Chondrocyte (in vitro differentiated cells): Measurements from ENCODE around the gene DAZAP1. TPM values are rescaled to one million over a fixed set of nuclear protein-coding genes. Genes with fewer than 3 reads are reported as not detected.
A peak's percentile ranks its signal among the peaks of the same experiment; 100 is the strongest.

Experiments
- DNase-seq: peaks from one replicate; pipeline ENCODE4 v3.0.0; 2021; ENCODE audit warnings: mixed read lengths, low spot score
- H3K27ac Mint-ChIP-seq: one replicate; pipeline ENCODE4 v1.8.0; 2021; ENCODE audit warnings: mild to moderate bottlenecking, moderate library complexity, mixed read lengths; ENCODE audit not compliant: unreplicated experiment
- H3K27me3 Mint-ChIP-seq: 2 replicates; pipeline ENCODE4 v1.8.0; 2021; ENCODE audit warnings: low read depth, mixed read lengths
- H3K36me3 Mint-ChIP-seq: 2 replicates; pipeline ENCODE4 v1.8.0; 2021; ENCODE audit warnings: low read depth, mixed read lengths
- H3K4me1 Mint-ChIP-seq: 2 replicates; pipeline ENCODE4 v1.8.0; 2021; ENCODE audit warnings: low read depth, mild to moderate bottlenecking, mixed read lengths
- H3K4me3 Mint-ChIP-seq: one replicate; pipeline ENCODE4 v1.8.0; 2021; ENCODE audit warnings: mild to moderate bottlenecking, moderate library complexity, mixed read lengths; ENCODE audit not compliant: unreplicated experiment
- H3K9me3 Mint-ChIP-seq: 2 replicates; pipeline ENCODE4 v1.8.0; 2021; ENCODE audit warnings: low read depth, mixed read lengths
- CTCF ChIP-seq: fragments of 200-600 bp; sonication (generic); IDR thresholded peaks from 2 replicates; pipeline ENCODE4 v1.5.0; 2021; ENCODE audit warnings: antibody characterized with exemption, mild to moderate bottlenecking, moderate library complexity
- long read RNA-seq: library from polyadenylated mRNA; stranded (forward); transcript quantifications from one replicate; pipeline ENCODE4 v2.0.0, GENCODE V29; 2021
- total RNA-seq: library from RNA; stranded (reverse); gene quantifications from 3 replicates; pipeline ENCODE4 v1.2.1, GENCODE V29; 2021

DAZAP1 gene
- total RNA-seq, result 81.1 to 88.0 TPM (median 82.5 TPM) in 3 replicates
- long read RNA-seq, transcript DAZAP1-205 (12 exons, 2,086 nt), result minor isoform, 13 of 96 reads
- long read RNA-seq, transcript DAZAP1-208 (1 exons, 3,642 nt), result minor isoform, 6 of 96 reads
- long read RNA-seq, transcript DAZAP1-201 (12 exons, 2,160 nt), result major isoform, 26 of 96 reads
- long read RNA-seq, partial matches to known transcripts, result 33 of 96 reads
- long read RNA-seq, other reads (novel, unspliced or antisense), result 11 of 96 reads

GRCh38 chr19:1407528-1408299 is at the start of gene DAZAP1:
DAZAP1 (plus strand) TSS chr19:1407586; CDS start chr19:1407774, 188 bp downstream.
- H3K27me3 Mint-ChIP-seq, result no peaks in the 10 kb centered on the region
- H3K9me3 Mint-ChIP-seq, result no peaks in the 10 kb centered on the region
- H3K4me3 Mint-ChIP-seq, result peak within 1 kb of the TSS; percentile 87
- H3K36me3 Mint-ChIP-seq, result no peaks in the 10 kb centered on the region
- H3K27ac Mint-ChIP-seq, result peak within 1 kb of the TSS; percentile 74
- DNase-seq, result peak; percentile 82
- no peak for TF ChIP-seq CTCF
- H3K4me1 Mint-ChIP-seq, result peaks cover 43% of the 10 kb centered on the region

GRCh38 chr19:1360126-1360817 is 47.1 kb upstream of the DAZAP1 start:
- Mint-ChIP-seq H3K36me3 (peaks cover 24% of the 10 kb centered on the region), H3K27ac (peak overlapping the region; percentile 95), H3K9me3 (no peaks in the 10 kb centered on the region), H3K27me3 (no peaks in the 10 kb centered on the region), H3K4me1 (peaks cover 61% of the 10 kb centered on the region), H3K4me3 (peak overlapping the region; percentile 76)
- TF ChIP-seq CTCF, result no peak
- DNase-seq, result no peak

- peak; percentile 32 for TF ChIP-seq CTCF
- Mint-ChIP-seq H3K4me3 (peak overlapping the region; percentile 76), H3K36me3 (peaks cover 24% of the 10 kb centered on the region), H3K27ac (peak overlapping the region; percentile 95), H3K9me3 (no peaks in the 10 kb centered on the region), H3K27me3 (no peaks in the 10 kb centered on the region), H3K4me1 (peaks cover 56% of the 10 kb centered on the region)
- DNase-seq, result no peak
These were observed 46.4 kb upstream of the DAZAP1 start for GRCh38 chr19:1360818-1361461.

GRCh38 chr19:1361601-1362386 is 45.6 kb upstream of the DAZAP1 start:
- Mint-ChIP-seq H3K4me3 (peak overlapping the region; percentile 76), H3K27ac (peak overlapping the region; percentile 95), H3K4me1 (peaks cover 48% of the 10 kb centered on the region), H3K27me3 (no peaks in the 10 kb centered on the region), H3K36me3 (peaks cover 24% of the 10 kb centered on the region), H3K9me3 (no peaks in the 10 kb centered on the region)
- no peak for TF ChIP-seq CTCF
- DNase-seq, result no peak
